ENCODE measurements around the gene PALM. TPM values are rescaled to one million over a fixed set of nuclear protein-coding genes. Genes with fewer than 3 reads are reported as not detected.
A peak's percentile ranks its signal among the peaks of the same experiment; 100 is the strongest.

PALM gene
- total and polyA plus RNA-seq, 9 of the 15 experiments (the other 6 are each of a cell fraction or from before 2014, with no cell fraction given) = 0.04 to 6.6 (median 1.7) TPM

DNA sequence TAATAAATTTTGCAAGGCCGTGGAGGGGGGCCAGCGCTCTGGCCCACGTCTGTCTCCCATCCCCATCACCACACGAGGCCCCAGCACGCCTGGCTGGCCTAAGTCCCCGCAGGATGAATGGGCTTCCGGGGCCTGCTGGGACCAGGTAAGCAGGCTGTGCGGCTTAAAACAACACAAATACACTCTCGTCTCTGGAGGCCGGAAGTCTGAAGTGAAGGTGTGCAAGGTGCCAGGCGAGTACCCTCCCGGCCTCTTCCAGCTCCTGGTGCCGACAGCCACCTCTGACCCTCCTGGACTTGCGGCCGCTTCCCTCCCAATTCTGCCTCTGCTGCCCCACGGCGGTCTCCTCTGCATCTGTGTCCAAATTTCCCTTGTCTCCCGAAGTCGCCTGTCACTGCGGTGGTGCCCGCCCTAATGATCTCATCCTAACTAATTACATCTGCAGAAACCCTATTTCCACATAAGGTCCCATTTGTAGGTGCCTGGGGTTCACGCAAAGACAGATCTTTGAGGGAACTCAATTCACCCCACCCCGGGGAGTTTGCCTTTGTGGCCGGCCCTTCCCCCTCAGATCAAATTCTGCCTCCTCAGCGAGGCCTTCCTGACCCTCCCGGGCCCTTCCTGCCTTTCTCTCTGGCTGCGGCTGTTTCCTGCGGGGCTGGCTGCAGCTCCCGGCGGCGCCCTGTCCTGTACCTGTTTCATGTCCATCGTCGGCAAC is 80.4 kb downstream of the PALM start (continued):
- TF ChIP-seq, protein P1, sequence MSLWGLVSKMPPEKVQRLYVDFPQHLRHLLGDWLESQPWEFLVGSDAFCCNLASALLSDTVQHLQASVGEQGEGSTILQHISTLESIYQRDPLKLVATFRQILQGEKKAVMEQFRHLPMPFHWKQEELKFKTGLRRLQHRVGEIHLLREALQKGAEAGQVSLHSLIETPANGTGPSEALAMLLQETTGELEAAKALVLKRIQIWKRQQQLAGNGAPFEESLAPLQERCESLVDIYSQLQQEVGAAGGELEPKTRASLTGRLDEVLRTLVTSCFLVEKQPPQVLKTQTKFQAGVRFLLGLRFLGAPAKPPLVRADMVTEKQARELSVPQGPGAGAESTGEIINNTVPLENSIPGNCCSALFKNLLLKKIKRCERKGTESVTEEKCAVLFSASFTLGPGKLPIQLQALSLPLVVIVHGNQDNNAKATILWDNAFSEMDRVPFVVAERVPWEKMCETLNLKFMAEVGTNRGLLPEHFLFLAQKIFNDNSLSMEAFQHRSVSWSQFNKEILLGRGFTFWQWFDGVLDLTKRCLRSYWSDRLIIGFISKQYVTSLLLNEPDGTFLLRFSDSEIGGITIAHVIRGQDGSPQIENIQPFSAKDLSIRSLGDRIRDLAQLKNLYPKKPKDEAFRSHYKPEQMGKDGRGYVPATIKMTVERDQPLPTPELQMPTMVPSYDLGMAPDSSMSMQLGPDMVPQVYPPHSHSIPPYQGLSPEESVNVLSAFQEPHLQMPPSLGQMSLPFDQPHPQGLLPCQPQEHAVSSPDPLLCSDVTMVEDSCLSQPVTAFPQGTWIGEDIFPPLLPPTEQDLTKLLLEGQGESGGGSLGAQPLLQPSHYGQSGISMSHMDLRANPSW (CRISPR knock-in tag; IDR thresholded peaks at IDR 0.05) = no peak
- TF ChIP-seq MEIS2 (IDR thresholded peaks at IDR 0.05; ENCODE audit: partially characterized antibody) = peak; percentile 44
- TF ChIP-seq, protein P2, sequence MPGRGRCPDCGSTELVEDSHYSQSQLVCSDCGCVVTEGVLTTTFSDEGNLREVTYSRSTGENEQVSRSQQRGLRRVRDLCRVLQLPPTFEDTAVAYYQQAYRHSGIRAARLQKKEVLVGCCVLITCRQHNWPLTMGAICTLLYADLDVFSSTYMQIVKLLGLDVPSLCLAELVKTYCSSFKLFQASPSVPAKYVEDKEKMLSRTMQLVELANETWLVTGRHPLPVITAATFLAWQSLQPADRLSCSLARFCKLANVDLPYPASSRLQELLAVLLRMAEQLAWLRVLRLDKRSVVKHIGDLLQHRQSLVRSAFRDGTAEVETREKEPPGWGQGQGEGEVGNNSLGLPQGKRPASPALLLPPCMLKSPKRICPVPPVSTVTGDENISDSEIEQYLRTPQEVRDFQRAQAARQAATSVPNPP (IDR thresholded peaks at IDR 0.05; ENCODE audit: borderline replicate concordance, insufficient read depth, insufficient read length) = no peak
- no peak for TF ChIP-seq YBX1 (IDR thresholded peaks at IDR 0.05)
- TF ChIP-seq MTF1 (CRISPR knock-in tag; IDR thresholded peaks at IDR 0.05; ENCODE audit: borderline replicate concordance) = no peak
- TF ChIP-seq, protein P3, sequence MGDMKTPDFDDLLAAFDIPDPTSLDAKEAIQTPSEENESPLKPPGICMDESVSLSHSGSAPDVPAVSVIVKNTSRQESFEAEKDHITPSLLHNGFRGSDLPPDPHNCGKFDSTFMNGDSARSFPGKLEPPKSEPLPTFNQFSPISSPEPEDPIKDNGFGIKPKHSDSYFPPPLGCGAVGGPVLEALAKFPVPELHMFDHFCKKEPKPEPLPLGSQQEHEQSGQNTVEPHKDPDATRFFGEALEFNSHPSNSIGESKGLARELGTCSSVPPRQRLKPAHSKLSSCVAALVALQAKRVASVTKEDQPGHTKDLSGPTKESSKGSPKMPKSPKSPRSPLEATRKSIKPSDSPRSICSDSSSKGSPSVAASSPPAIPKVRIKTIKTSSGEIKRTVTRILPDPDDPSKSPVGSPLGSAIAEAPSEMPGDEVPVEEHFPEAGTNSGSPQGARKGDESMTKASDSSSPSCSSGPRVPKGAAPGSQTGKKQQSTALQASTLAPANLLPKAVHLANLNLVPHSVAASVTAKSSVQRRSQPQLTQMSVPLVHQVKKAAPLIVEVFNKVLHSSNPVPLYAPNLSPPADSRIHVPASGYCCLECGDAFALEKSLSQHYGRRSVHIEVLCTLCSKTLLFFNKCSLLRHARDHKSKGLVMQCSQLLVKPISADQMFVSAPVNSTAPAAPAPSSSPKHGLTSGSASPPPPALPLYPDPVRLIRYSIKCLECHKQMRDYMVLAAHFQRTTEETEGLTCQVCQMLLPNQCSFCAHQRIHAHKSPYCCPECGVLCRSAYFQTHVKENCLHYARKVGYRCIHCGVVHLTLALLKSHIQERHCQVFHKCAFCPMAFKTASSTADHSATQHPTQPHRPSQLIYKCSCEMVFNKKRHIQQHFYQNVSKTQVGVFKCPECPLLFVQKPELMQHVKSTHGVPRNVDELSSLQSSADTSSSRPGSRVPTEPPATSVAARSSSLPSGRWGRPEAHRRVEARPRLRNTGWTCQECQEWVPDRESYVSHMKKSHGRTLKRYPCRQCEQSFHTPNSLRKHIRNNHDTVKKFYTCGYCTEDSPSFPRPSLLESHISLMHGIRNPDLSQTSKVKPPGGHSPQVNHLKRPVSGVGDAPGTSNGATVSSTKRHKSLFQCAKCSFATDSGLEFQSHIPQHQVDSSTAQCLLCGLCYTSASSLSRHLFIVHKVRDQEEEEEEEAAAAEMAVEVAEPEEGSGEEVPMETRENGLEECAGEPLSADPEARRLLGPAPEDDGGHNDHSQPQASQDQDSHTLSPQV (IDR thresholded peaks at IDR 0.05) = peak; percentile 80
- peak; percentile 72 for TF ChIP-seq JUND (IDR thresholded peaks at IDR 0.05; ENCODE audit: borderline replicate concordance, low read depth, low read length)
- peak; percentile 50; the same call in 1 of the 3 replicates for TF ChIP-seq JUND (tag; IDR thresholded peaks at IDR 0.05; ENCODE audit: borderline replicate concordance, low read depth, low read length)
- TF ChIP-seq, protein P4, sequence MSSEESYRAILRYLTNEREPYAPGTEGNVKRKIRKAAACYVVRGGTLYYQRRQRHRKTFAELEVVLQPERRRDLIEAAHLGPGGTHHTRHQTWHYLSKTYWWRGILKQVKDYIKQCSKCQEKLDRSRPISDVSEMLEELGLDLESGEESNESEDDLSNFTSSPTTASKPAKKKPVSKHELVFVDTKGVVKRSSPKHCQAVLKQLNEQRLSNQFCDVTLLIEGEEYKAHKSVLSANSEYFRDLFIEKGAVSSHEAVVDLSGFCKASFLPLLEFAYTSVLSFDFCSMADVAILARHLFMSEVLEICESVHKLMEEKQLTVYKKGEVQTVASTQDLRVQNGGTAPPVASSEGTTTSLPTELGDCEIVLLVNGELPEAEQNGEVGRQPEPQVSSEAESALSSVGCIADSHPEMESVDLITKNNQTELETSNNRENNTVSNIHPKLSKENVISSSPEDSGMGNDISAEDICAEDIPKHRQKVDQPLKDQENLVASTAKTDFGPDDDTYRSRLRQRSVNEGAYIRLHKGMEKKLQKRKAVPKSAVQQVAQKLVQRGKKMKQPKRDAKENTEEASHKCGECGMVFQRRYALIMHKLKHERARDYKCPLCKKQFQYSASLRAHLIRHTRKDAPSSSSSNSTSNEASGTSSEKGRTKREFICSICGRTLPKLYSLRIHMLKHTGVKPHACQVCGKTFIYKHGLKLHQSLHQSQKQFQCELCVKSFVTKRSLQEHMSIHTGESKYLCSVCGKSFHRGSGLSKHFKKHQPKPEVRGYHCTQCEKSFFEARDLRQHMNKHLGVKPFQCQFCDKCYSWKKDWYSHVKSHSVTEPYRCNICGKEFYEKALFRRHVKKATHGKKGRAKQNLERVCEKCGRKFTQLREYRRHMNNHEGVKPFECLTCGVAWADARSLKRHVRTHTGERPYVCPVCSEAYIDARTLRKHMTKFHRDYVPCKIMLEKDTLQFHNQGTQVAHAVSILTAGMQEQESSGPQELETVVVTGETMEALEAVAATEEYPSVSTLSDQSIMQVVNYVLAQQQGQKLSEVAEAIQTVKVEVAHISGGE (CRISPR knock-in tag; IDR thresholded peaks at IDR 0.05) = 0 out of 6 replicates have a peak, but pooled peaks of 1 of the 3 experiments have one; percentile 47
- TF ChIP-seq ZNF76 (CRISPR knock-in tag; IDR thresholded peaks at IDR 0.05; ENCODE audit: borderline replicate concordance) = no peak
- TF ChIP-seq, protein P5, sequence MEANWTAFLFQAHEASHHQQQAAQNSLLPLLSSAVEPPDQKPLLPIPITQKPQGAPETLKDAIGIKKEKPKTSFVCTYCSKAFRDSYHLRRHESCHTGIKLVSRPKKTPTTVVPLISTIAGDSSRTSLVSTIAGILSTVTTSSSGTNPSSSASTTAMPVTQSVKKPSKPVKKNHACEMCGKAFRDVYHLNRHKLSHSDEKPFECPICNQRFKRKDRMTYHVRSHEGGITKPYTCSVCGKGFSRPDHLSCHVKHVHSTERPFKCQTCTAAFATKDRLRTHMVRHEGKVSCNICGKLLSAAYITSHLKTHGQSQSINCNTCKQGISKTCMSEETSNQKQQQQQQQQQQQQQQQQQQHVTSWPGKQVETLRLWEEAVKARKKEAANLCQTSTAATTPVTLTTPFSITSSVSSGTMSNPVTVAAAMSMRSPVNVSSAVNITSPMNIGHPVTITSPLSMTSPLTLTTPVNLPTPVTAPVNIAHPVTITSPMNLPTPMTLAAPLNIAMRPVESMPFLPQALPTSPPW (CRISPR knock-in tag; IDR thresholded peaks at IDR 0.05) = peak; percentile 55
- no peak for TF ChIP-seq ZNF133 (CRISPR knock-in tag; IDR thresholded peaks at IDR 0.05)

All from K562 (cell line).